IMR-90 (cell line): Measurements from ENCODE around the gene PUM2. TPM values are rescaled to one million over a fixed set of nuclear protein-coding genes. Genes with fewer than 3 reads are reported as not detected.

Source experiments
- ATAC-seq: fragments of 200-7000 bp; cut with Tn5 transposase; 2 replicates; pipeline ENCODE4 v1.9.1; 2020; ENCODE audit warnings: low read depth, mild to moderate bottlenecking, moderate library complexity
- BruUV-seq: library from RNA; stranded (reverse); fragments of 400-500 nt; replicated peaks from 2 replicates; lab custom pipeline; 2021; lab: Mats Ljungman, UMichigan
- CTCF ChIA-PET: fragments of 300-600 bp; formaldehyde crosslinking; extraction: SDS; loops from one replicate; lab custom pipeline; 2021; ENCODE audit warnings: antibody characterized with exemption; lab: Yijun Ruan, JAX
- POLR2A ChIA-PET: fragments of 300-600 bp; sonication (Branson Sonifier 250); formaldehyde crosslinking; loops from one replicate; lab custom pipeline; 2022; ENCODE audit warnings: antibody characterized with exemption; ENCODE audit not compliant: unreplicated experiment; lab: Charles Lee
- DNase-seq: peaks from one replicate; pipeline ENCODE4 v3.0.0; 2013
- H2AFZ ChIP-seq: replicated peaks from 2 replicates; pipeline ENCODE3; 2013; ENCODE audit warnings: low read length, mild to moderate bottlenecking; ENCODE audit not compliant: poor library complexity
- H2AK5ac ChIP-seq: 2 replicates; pipeline ENCODE4 v1.6.1; 2013; ENCODE audit warnings: low read depth, low read length, inconsistent platforms
- H2AK9ac ChIP-seq: replicated peaks from 2 replicates; pipeline ENCODE3; 2013; ENCODE audit warnings: mild to moderate bottlenecking, low read depth, low read length, moderate library complexity; ENCODE audit not compliant: poor library complexity
- H2BK120ac ChIP-seq: 2 replicates; pipeline ENCODE4 v1.6.1; 2013; ENCODE audit warnings: low read depth, low read length, inconsistent platforms
- H2BK15ac ChIP-seq: 3 replicates; pipeline ENCODE4 v1.6.1; 2013; ENCODE audit warnings: low read depth, low read length, inconsistent platforms
- H2BK20ac ChIP-seq: 2 replicates; pipeline ENCODE4 v1.6.1; 2013; ENCODE audit warnings: low read depth, mild to moderate bottlenecking, inconsistent platforms, low read length, moderate library complexity
- H2BK5ac ChIP-seq: 2 replicates; pipeline ENCODE4 v1.6.1; 2013; ENCODE audit warnings: mild to moderate bottlenecking, low read depth, low read length, inconsistent platforms; ENCODE audit not compliant: poor library complexity, severe bottlenecking
- H3K14ac ChIP-seq: replicated peaks from 2 replicates; pipeline ENCODE4 v1.6.1; 2013; ENCODE audit warnings: low read depth, low read length, inconsistent platforms
- H3K18ac ChIP-seq: 2 replicates; pipeline ENCODE4 v1.6.1; 2013; ENCODE audit warnings: low read depth, low read length, control low read depth
- H3K23ac ChIP-seq: 2 replicates; pipeline ENCODE4 v1.6.1; 2013; ENCODE audit warnings: low read depth, low read length, inconsistent platforms
- H3K27ac ChIP-seq: 2 replicates; pipeline ENCODE4 v1.5.1; 2013; ENCODE audit warnings: mild to moderate bottlenecking, control low read depth, low read length; ENCODE audit not compliant: insufficient read depth
- H3K27me3 ChIP-seq: 2 replicates; pipeline ENCODE4 v1.6.1; 2013; ENCODE audit warnings: low read length; ENCODE audit not compliant: control insufficient read depth, insufficient read depth
- H3K36me3 ChIP-seq: 2 replicates; pipeline ENCODE4 v1.6.1; 2013; ENCODE audit warnings: low read length, mixed read lengths; ENCODE audit not compliant: control insufficient read depth, insufficient read depth
- H3K4ac ChIP-seq: 2 replicates; pipeline ENCODE4 v1.6.1; 2013; ENCODE audit warnings: low read depth, low read length, inconsistent platforms
- H3K4me1 ChIP-seq: 2 replicates; pipeline ENCODE4 v1.6.1; 2013; ENCODE audit warnings: low read length, mixed read lengths; ENCODE audit not compliant: control insufficient read depth, insufficient read depth
- H3K4me2 ChIP-seq: 2 replicates; pipeline ENCODE4 v1.6.1; 2013; ENCODE audit warnings: low read depth, mild to moderate bottlenecking, control low read depth, low read length, moderate library complexity
- H3K4me3 ChIP-seq: 2 replicates; pipeline ENCODE4 v1.5.1; 2013; ENCODE audit warnings: low read depth, mild to moderate bottlenecking, control low read depth, low read length, moderate library complexity; ENCODE audit not compliant: insufficient read depth
- H3K56ac ChIP-seq: 2 replicates; pipeline ENCODE4 v1.6.1; 2013; ENCODE audit warnings: low read length, inconsistent platforms; ENCODE audit not compliant: insufficient read depth; ENCODE audit errors: extremely low read depth
- H3K79me1 ChIP-seq, 2 experiments: 2 replicates each; pipeline ENCODE4 v1.6.1; 2013; ENCODE audit warnings: low read length in 2 of 2, inconsistent platforms in 1 of 2, low read depth in 1 of 2
- H3K9ac ChIP-seq: 2 replicates; pipeline ENCODE4 v1.6.1; 2013; ENCODE audit warnings: low read depth, low read length, control low read depth
- H3K9me1 ChIP-seq: 2 replicates; pipeline ENCODE4 v1.6.1; 2013; ENCODE audit warnings: low read length, inconsistent platforms; ENCODE audit not compliant: insufficient read depth
- H3K9me3 ChIP-seq: 2 replicates; pipeline ENCODE4 v1.6.1; 2013; ENCODE audit warnings: low read length; ENCODE audit not compliant: control insufficient read depth, insufficient read depth
- H4K20me1 ChIP-seq: 2 replicates; pipeline ENCODE4 v1.6.1; 2013; ENCODE audit warnings: low read length, inconsistent platforms; ENCODE audit not compliant: insufficient read depth
- H4K5ac ChIP-seq: 2 replicates; pipeline ENCODE4 v1.6.1; 2013; ENCODE audit warnings: mild to moderate bottlenecking, low read depth, low read length, control low read depth
- H4K8ac ChIP-seq, 2 experiments: 2 replicates each; pipeline ENCODE4 v1.6.1; 2013; ENCODE audit warnings: low read depth in 2 of 2, low read length in 2 of 2, control low read depth in 1 of 2, inconsistent platforms in 1 of 2
- H4K91ac ChIP-seq: 2 replicates; pipeline ENCODE4 v1.6.1; 2013; ENCODE audit warnings: low read depth, low read length, inconsistent platforms; ENCODE audit not compliant: insufficient read depth
- BHLHE40 ChIP-seq: fragments of 150-350 bp; IDR thresholded peaks from 2 replicates; pipeline ENCODE4 v1.6.1; 2016; ENCODE audit warnings: mild to moderate bottlenecking, low read depth, low read length
- CTCF ChIP-seq: conservative IDR thresholded peaks from 2 replicates; pipeline ENCODE4 v1.5.1; 2012; ENCODE audit warnings: mild to moderate bottlenecking, low read depth, low read length, improper control_type of control experiment
- ELK1 ChIP-seq: fragments of 150-350 bp; IDR thresholded peaks from 2 replicates; pipeline ENCODE4 v1.6.1; 2016; ENCODE audit warnings: low read depth, mild to moderate bottlenecking, low read length, moderate library complexity, borderline replicate concordance
- FOS ChIP-seq: fragments of 150-350 bp; IDR thresholded peaks from 2 replicates; pipeline ENCODE4 v1.6.1; 2016; ENCODE audit warnings: low read depth, low read length
- MAFK ChIP-seq: IDR thresholded peaks from 2 replicates; pipeline ENCODE4 v1.6.1; 2012; ENCODE audit warnings: low read depth, low read length, improper control_type of control experiment
- MXI1 ChIP-seq: IDR thresholded peaks from 2 replicates; pipeline ENCODE4 v1.6.1; 2012; ENCODE audit warnings: low read depth, mild to moderate bottlenecking, low read length, moderate library complexity, borderline replicate concordance
- NFE2L2 ChIP-seq: fragments of 150-350 bp; IDR thresholded peaks from 2 replicates; pipeline ENCODE4 v1.6.1; 2016; ENCODE audit warnings: low read depth, mild to moderate bottlenecking, low read length
- RAD21 ChIP-seq: IDR thresholded peaks from 2 replicates; pipeline ENCODE4 v1.6.1; 2012; ENCODE audit warnings: low read length, improper control_type of control experiment
- RCOR1 ChIP-seq: IDR thresholded peaks from 2 replicates; pipeline ENCODE4 v1.6.1; 2012; ENCODE audit warnings: mild to moderate bottlenecking, low read length, improper control_type of control experiment; ENCODE audit not compliant: insufficient replicate concordance
- RFX5 ChIP-seq: IDR thresholded peaks from 2 replicates; pipeline ENCODE4 v1.8.0; 2012; ENCODE audit warnings: low read depth, mild to moderate bottlenecking, low read length, moderate library complexity
- SMC3 ChIP-seq: fragments of 150-350 bp; IDR thresholded peaks from 2 replicates; pipeline ENCODE4 v1.6.1; 2016; ENCODE audit warnings: low read depth, mild to moderate bottlenecking, antibody characterized with exemption, low read length, moderate library complexity
- WGBS, 2 experiments: methylation state at CpG; one replicate each; pipeline versions ENCODE4 v1.1.5 to v1.1.7; 2013; ENCODE audit warnings: missing lambda C conversion rate in 2 of 2; ENCODE audit not compliant: insufficient read length in 1 of 2; ENCODE audit errors: extremely low coverage in 2 of 2; 5-methylcytosine and 5-hydroxymethylcytosine counted together
- dilution Hi-C: fragments of 300-500 bp; cut with HindIII; formaldehyde crosslinking; loops from one replicate; pipeline ENCODE4 v1.14.3; 2018; ENCODE audit warnings: low sequenced_read_pairs; ENCODE audit not compliant: unreplicated experiment
- in situ Hi-C: fragments of 300-500 bp; cut with MboI; formaldehyde crosslinking; loops from 3 replicates; pipeline ENCODE4 v1.14.3; 2019; ENCODE audit warnings: low sequenced_read_pairs, inconsistent platforms, mixed read lengths
- intact Hi-C: fragments of 100-400 bp; cut with micrococcal nuclease; formaldehyde crosslinking; loops from 2 replicates; pipeline ENCODE4 v1.10.0; 2022
- polyA plus RNA-seq, 3 experiments: library from polyadenylated mRNA; depleted of rRNA; stranded (reverse); fragments of >200 nt; gene quantifications; 2 replicates each; pipeline ENCODE4 v1.2.3, GENCODE V29; 2012; ENCODE audit warnings: low replicate concordance in 1 of 3
- total RNA-seq: library from RNA; depleted of rRNA; stranded (reverse); fragments of >200 nt; gene quantifications from 2 replicates; pipeline ENCODE4 v1.2.3, GENCODE V29; 2012

PUM2 gene
- total and polyA plus RNA-seq, 2 of the 4 experiments (the other 2 are of a cell fraction): 18.8 to 38.4 TPM

GRCh38 chr2:20220806-20221554 lies 129.7 kb downstream of the PUM2 start:
- Histone ChIP-seq H3K9ac (peak overlapping the region; percentile 39; the same call in 1 of the 2 replicates), H2BK120ac (peak overlapping the region; percentile 89), H3K27me3 (no peaks in the 10 kb centered on the region), H2BK5ac (peak overlapping the region; percentile 78), H3K56ac (peak overlapping the region; percentile 55; the same call in 1 of the 2 replicates), H2BK15ac (peak overlapping the region; percentile 35; the same call in 2 of the 3 replicates), H4K8ac (peak overlapping the region; percentile 22 to 83; a peak in 3 of 4 replicates), H3K4me2 (peak overlapping the region; percentile 45), H3K4me1 (peaks cover 22% of the 10 kb centered on the region), H3K23ac (peak overlapping the region; percentile 53; the same call in 1 of the 2 replicates), H3K14ac (peak overlapping the region; percentile 26), H3K9me3 (no peaks in the 10 kb centered on the region), H3K4ac (peak overlapping the region; percentile 85), H3K79me1 (peaks cover 0 to 37% of the 10 kb centered on the region in 2 experiments; a peak in 2 of 4 replicates), H3K27ac (peak overlapping the region; percentile 75; the same call in 1 of the 2 replicates), H3K18ac (peak overlapping the region; percentile 71), H2AK5ac (peak overlapping the region; percentile 41), H4K5ac (peak overlapping the region; percentile 14), H3K36me3 (no peaks in the 10 kb centered on the region), H4K91ac (peak overlapping the region; percentile 87), H2BK20ac (peak overlapping the region; percentile 92), H2AFZ (no peak overlapping the region), H3K4me3 (no peak overlapping the region), H2AK9ac (peak overlapping the region; percentile 73), H3K9me1 (peaks cover 10% of the 10 kb centered on the region), H4K20me1 (no peaks in the 10 kb centered on the region)
- no TSS peak for BruUV-seq
- intact Hi-C loops (loop anchor here (5.0 kb wide), 1 partner anchor 54 kb away; no protein-coding TSS in a partner anchor), dilution Hi-C loops (no loop called here), in situ Hi-C loops (no loop called here)
- no peak for DNase-seq
- WGBS, 2 experiments: no CpG with 5 or more reads among the region's 3 CpGs
- no peak for ATAC-seq
- ChIA-PET CTCF (no interaction called here), POLR2A (no interaction called here)
- TF ChIP-seq NFE2L2 (no peak), SMC3 (no peak), RFX5 (no peak), RCOR1 (no peak), RAD21 (no peak), ELK1 (no peak), FOS (no peak), MAFK (no peak), CTCF (no peak), MXI1 (no peak), BHLHE40 (no peak)
